ENCODE measurements around the gene MORN5.

Gene MORN5

DNA sequence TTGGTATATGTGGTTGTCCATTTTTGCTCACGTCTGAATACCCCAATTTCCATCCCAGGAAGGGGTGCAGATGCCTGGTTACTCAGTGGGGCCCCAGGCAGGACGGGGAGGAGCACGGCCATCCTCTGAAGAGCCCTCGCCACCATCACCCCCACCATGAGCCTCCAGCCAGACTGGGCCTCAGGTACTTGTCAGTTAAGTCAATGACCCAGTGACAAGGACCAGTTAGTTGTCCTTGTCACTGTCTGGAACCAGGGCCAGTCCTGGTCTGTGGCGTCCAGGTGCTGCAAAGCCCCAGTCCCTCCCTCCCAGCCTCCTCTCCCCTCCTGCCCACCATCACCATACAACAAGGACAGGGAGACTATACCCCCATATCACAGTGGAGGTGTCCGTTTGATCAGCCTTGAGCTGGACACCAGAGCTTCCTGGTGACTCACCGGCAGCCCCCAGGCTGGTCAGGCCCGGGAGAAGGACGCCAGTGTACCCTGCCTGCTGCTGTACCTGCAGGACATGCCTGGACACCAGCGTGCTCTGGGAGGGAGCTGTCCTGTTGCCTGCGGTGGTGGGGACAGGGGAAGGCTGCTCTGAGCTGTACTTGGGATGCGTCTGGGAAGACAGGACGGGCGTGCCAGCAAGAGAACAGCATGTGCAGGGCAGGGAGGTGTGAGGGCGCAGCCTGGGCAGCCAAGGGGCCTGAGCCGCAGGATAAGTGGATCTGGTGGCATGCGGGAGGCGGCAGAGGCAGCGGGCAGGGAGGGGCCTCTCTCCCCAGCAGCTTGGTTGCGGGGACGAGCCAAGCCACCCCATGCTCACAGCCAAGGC lies 34.0 kb upstream of the MORN5 start:
- FAIRE-seq = no peak
- TF ChIP-seq, protein P1, sequence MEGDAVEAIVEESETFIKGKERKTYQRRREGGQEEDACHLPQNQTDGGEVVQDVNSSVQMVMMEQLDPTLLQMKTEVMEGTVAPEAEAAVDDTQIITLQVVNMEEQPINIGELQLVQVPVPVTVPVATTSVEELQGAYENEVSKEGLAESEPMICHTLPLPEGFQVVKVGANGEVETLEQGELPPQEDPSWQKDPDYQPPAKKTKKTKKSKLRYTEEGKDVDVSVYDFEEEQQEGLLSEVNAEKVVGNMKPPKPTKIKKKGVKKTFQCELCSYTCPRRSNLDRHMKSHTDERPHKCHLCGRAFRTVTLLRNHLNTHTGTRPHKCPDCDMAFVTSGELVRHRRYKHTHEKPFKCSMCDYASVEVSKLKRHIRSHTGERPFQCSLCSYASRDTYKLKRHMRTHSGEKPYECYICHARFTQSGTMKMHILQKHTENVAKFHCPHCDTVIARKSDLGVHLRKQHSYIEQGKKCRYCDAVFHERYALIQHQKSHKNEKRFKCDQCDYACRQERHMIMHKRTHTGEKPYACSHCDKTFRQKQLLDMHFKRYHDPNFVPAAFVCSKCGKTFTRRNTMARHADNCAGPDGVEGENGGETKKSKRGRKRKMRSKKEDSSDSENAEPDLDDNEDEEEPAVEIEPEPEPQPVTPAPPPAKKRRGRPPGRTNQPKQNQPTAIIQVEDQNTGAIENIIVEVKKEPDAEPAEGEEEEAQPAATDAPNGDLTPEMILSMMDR (IDR thresholded peaks at IDR 0.05; ENCODE audit: insufficient read depth, missing control alignments) = no peak
- DNase-seq (ENCODE audit: insufficient read length, low spot score) = no peak

DNA sequence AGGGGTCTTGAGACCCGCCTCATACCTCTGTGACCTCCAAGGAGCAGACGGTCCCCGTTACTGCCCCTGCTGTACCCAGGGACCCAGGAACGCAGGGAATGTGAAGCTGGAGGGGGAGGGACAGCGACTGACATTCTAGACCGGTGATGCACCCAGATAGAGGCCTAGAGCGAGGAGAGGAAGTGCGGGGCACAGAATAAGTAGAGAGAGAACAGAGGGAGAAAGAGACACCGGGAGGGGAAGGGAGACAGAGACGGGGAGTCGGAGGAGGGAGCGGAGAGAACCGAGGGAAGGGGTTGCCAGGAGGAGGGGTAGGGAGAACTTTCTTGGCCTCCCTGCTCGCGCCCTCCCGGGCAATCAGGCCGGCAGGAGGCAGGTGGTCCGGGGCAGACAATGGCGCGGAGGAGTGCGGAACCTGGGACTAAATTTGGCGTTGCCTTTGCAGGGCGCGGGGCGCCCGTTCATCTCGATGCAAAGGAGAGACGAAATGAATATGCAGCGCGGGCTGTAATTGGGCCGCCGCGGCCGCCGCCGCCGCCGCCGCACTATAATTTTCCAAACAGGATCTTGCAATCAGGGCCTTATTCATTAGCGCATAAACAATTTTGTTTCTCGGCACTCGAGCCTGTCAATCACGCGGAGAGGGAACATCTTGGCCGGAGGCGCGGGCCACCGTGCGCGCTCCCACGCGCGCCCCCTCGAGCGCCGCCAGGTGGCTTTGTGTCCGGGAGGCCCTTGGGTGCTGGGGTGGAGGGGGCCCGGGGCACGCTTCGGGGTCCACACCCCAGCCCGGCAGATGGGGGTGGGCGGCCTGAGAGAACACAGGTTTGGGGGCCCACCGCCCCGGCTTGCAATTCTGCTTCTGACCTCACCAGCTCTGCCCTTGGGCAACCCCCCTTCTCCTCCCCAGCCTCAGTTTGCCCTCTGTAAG lies 33.1 kb upstream of the MORN5 start:
- FAIRE-seq (no peak), DNase-seq (ENCODE audit: insufficient read length, low spot score) (no peak)
- TF ChIP-seq, protein P1 (IDR thresholded peaks at IDR 0.05; ENCODE audit: insufficient read depth, missing control alignments) = no peak

DNA sequence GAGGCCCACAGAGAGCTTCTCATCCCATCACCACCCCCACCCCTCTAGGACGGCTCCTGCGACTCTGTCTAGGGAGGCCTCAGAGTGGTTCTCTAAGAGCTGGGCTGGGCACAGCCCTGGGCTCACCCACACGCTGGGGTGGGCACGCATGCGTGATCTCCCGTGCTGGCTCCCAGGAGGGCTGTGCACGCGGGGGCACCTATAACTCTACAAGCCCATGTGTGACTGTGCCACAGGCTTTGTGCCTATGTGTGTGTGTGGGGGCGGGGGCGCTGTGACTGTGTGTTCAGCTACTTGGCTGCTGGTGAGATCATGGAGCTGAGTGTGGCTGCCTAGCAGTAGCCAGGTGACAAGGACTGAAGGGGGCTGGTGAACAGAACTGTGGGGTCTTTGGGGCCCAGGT lies 32.3 kb upstream of the MORN5 start:
- TF ChIP-seq, protein P1 (IDR thresholded peaks at IDR 0.05; ENCODE audit: insufficient read depth, missing control alignments) = no peak
- DNase-seq (ENCODE audit: insufficient read length, low spot score) (no peak), FAIRE-seq (no peak)

DNA sequence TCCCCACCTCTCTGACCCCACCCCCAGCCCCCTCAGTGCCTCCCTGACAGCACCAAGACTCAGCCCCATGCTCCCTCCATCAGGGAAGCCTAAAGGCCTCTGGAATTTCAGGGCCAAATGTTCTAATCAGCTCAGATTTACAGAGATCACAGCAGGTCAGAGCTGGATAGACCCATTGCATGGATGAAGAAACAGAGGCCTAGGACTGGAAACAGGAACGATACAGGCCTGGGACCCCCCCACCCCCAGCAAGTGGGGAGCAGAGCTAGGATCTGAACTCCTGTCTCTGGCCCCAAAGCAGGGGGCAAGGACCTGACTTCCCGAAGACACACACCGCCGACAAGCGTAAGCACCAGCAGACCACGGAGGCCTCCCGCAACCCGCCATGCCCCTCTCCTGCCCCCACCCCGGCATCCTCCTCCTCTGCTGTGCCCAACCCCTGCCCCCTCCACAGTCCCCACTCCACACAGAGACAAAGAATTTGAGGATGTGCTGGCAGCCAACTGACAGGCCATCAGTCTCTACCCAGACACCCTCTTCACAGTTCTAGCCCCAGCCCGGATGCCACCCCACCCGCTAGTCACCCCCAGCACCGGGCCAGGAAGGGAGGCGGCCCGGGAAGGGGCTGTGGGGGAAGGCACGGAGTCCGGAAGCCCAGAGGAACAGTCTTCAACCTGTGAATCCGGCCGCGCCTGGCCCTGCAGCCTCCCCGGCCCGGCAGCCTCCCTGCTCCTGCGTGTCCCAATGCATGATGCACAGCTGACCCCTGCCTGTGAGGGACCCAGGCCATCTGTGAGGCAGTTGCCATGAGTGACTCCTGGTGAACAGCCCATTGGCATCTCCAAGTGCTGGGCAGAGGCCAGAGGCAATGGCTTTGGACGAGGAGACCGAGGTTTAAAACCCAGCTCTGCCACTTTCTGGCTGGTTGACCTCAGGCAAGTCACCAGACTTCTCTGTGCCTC lies 31.4 kb upstream of the MORN5 start:
- TF ChIP-seq, protein P1 (IDR thresholded peaks at IDR 0.05; ENCODE audit: insufficient read depth, missing control alignments) = no peak
- FAIRE-seq (no peak), DNase-seq (ENCODE audit: insufficient read length, low spot score) (no peak)

DNA sequence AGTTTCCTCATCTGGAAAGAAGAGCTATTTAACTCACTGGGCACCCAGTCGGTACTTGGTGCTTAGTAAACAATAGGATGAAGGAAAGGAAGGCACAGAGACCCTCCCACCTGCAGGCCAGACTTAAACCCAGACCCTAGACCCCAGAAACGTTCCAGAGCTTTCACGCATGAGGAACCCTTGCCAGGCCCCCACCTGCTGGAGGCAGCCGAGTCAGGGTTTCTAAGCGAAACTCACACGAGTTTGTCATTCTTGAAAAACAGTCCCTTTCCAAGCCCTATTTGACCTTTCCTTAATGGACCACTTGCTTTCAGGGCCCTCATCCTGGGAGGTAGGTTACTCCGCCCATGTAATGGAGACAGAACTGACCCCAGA lies 30.8 kb upstream of the MORN5 start:
- TF ChIP-seq, protein P1 (IDR thresholded peaks at IDR 0.05; ENCODE audit: insufficient read depth, missing control alignments) = no peak
- FAIRE-seq = no peak

DNA sequence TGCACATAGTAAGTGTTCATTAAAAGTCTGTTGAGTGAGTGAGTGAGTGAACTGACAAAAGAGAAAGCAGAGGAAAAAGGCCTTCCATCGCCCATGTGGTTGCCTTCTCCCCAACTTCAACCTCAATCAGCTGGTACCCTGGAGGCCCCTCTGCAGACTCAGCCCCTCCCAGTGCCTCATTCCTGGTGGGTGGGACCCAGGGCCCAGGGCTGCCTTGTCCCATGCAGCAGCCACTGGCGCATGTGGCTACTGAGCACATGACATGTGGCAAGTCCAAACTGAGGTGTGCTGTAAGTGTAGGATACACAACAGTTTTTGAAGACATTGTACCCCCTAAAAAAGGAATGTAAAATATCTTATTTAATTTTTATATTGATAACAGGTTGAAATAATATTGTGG lies 29.7 kb upstream of the MORN5 start:
- no peak for DNase-seq (ENCODE audit: insufficient read length, low spot score)
- no peak for FAIRE-seq
- TF ChIP-seq, protein P1 (IDR thresholded peaks at IDR 0.05; ENCODE audit: insufficient read depth, missing control alignments) = no peak

More for the DNA sequence above, 30.8 kb upstream of the MORN5 start:
- no peak for DNase-seq (ENCODE audit: insufficient read length, low spot score)

Data from D721Med (cell line).